GM10266 (cell line): Measurements from ENCODE around the gene ARMH4.

Experiments
- DNase-seq: peaks from one replicate; pipeline ENCODE4 v3.0.0; 2012; ENCODE audit errors: extremely low spot score
- TF ChIP-seq, protein P1 (sequence below): IDR thresholded peaks from 2 replicates; pipeline ENCODE4 v1.5.1; 2012; ENCODE audit warnings: mild to moderate bottlenecking, low read depth; ENCODE audit not compliant: control insufficient read depth, insufficient read depth; ENCODE audit errors: missing control alignments

ARMH4 gene

GRCh38 chr14:58145936-58146335 lies 6.1 kb downstream of the ARMH4 start:
- no peak for DNase-seq

GRCh38 chr14:58143106-58143505 lies 8.9 kb downstream of the ARMH4 start:
- DNase-seq: no peak
- TF ChIP-seq, protein P1, sequence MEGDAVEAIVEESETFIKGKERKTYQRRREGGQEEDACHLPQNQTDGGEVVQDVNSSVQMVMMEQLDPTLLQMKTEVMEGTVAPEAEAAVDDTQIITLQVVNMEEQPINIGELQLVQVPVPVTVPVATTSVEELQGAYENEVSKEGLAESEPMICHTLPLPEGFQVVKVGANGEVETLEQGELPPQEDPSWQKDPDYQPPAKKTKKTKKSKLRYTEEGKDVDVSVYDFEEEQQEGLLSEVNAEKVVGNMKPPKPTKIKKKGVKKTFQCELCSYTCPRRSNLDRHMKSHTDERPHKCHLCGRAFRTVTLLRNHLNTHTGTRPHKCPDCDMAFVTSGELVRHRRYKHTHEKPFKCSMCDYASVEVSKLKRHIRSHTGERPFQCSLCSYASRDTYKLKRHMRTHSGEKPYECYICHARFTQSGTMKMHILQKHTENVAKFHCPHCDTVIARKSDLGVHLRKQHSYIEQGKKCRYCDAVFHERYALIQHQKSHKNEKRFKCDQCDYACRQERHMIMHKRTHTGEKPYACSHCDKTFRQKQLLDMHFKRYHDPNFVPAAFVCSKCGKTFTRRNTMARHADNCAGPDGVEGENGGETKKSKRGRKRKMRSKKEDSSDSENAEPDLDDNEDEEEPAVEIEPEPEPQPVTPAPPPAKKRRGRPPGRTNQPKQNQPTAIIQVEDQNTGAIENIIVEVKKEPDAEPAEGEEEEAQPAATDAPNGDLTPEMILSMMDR: no peak

More at GRCh38 chr14:58145936-58146335, 6.1 kb downstream of the ARMH4 start:
- TF ChIP-seq, protein P1: no peak

- DNase-seq: no peak
- TF ChIP-seq, protein P1: no peak
These were observed 10.1 kb downstream of the ARMH4 start for GRCh38 chr14:58141893-58142292.

GRCh38 chr14:58138714-58139482 lies 13.1 kb downstream of the ARMH4 start:
- DNase-seq: no peak
- TF ChIP-seq, protein P1: no peak

DNA sequence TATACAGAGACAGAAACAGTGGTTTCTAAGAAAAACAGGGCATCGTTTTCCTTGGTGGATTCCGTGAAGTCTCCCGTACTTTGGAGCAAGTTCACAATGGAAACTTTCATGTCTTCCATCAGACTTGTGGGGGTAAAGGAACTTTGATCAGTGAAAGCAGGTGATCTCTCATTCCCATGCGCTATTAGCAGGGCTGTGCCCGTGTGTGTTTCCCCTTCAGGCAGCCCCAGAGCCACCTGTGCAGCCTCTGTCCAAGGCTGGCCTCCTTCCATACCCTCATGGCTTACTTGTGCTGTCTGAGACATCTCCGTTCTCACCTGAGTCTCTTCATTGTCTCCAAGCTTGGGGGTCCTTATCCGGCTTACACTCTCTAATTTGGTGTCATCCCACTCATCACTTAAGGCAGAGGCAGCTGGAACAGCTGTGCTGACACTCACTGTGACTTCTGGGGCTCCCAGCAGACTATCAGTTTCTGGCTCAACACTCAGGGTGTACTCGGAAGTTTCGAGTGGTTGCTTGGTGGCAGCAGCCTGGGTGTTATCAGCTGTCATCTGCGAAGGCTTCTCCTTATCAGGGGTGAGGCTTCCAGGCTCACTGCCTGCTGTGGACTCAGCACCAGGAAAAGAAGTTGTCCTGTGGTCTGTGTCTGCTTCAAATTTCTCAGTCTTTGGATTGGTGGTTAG lies 13.8 kb downstream of the ARMH4 start:
- DNase-seq: no peak
- TF ChIP-seq, protein P1: no peak

- no peak for DNase-seq
- TF ChIP-seq, protein P1: no peak
These were observed 18.3 kb downstream of the ARMH4 start for GRCh38 chr14:58133739-58134138.

- TF ChIP-seq, protein P1: no peak
- DNase-seq: no peak
These were observed 20.6 kb downstream of the ARMH4 start for GRCh38 chr14:58131386-58131785.
